GM18526 (cell line): Measurements from ENCODE around the gene TXNRD1.

ENCODE experiments used
- POLR2A ChIP-seq: IDR thresholded peaks from 3 replicates; pipeline ENCODE4 v1.6.1; 2011; ENCODE audit not compliant: insufficient read length; ENCODE audit errors: extremely low read depth

Gene TXNRD1

GRCh38 chr12:104215638-104216297, at the start of gene TXNRD1:
TSS of gene TXNRD1 (plus strand) at chr12:104215779. CDS start at chr12:104215803, 24 bp downstream.
- peak; percentile 29 for TF ChIP-seq POLR2A

- TF ChIP-seq POLR2A, result no peak
Observed at GRCh38 chr12:104165801-104166200, 49.8 kb upstream of the TXNRD1 start.

- TF ChIP-seq POLR2A, result no peak
Observed at GRCh38 chr12:104166465-104166864, 49.1 kb upstream of the TXNRD1 start.

GRCh38 chr12:104167519-104168458, 47.8 kb upstream of the TXNRD1 start:
- TF ChIP-seq POLR2A, result no peak

- TF ChIP-seq POLR2A, result no peak
Observed at GRCh38 chr12:104168596-104168995, 47.0 kb upstream of the TXNRD1 start.

GRCh38 chr12:104171785-104172569, 43.6 kb upstream of the TXNRD1 start:
- TF ChIP-seq POLR2A, result no peak

- no peak for TF ChIP-seq POLR2A
Observed at GRCh38 chr12:104172570-104172947, 43.0 kb upstream of the TXNRD1 start.

GRCh38 chr12:104175726-104176247, 39.8 kb upstream of the TXNRD1 start:
- TF ChIP-seq POLR2A, result no peak

GRCh38 chr12:104177336-104177662, 38.3 kb upstream of the TXNRD1 start:
- TF ChIP-seq POLR2A, result no peak

GRCh38 chr12:104177663-104178501, 37.7 kb upstream of the TXNRD1 start:
- no peak for TF ChIP-seq POLR2A

- TF ChIP-seq POLR2A, result no peak
Observed at GRCh38 chr12:104180374-104180773, 35.2 kb upstream of the TXNRD1 start.

- no peak for TF ChIP-seq POLR2A
Observed at GRCh38 chr12:104181313-104181712, 34.3 kb upstream of the TXNRD1 start.

GRCh38 chr12:104182144-104182543, 33.4 kb upstream of the TXNRD1 start:
- no peak for TF ChIP-seq POLR2A

- TF ChIP-seq POLR2A, result no peak
Observed at GRCh38 chr12:104182621-104183378, 32.8 kb upstream of the TXNRD1 start.
